Colon (tissue), 2 donors: ENCODE data around the gene OR52K1.
"Not testable (repeated sequence)": the region's sequence is repeated elsewhere in the genome, so short reads cannot be mapped to it uniquely, and the experiment has no call there.

Experiments used
- FAIRE-seq: peaks from 2 replicates; lab custom pipeline; 2012; peaks lifted over from hg19 to GRCh38; lab: Jason Lieb, UNC
- donor health status: control.
- donor health status: control.

OR52K1 gene

GRCh38 chr11:4482445-4482844 lies at the start of gene OR52K1:
Gene OR52K1, plus strand, starts transcription at chr11:4482646. Its CDS starts 6,255 bp downstream, at chr11:4488901.
- no peak for FAIRE-seq

DNA sequence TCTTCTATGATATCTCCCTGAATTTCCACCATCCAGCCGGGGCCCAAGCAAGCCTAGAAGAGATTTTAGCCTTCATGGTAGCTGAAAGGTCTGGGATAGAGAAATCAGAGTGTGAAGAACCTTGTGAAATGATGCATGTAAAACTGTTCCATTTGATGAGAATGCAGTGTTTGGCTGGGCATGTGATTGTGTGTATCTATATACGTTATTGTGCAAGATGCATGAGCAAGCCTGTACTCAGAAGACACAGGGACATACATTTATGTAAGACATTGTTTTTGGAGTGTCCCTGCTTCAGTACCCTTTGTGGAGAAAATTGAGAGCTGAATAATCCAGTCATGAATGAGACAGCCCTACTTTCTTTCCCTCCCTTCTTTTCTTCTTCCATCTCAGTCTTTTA lies 48.6 kb upstream of the OR52K1 start:
- no peak for FAIRE-seq

- no peak for FAIRE-seq
Observed at GRCh38 chr11:4436411-4436810, 46.0 kb upstream of the OR52K1 start.

GRCh38 chr11:4441515-4441914 lies 40.9 kb upstream of the OR52K1 start:
- FAIRE-seq: no peak

DNA sequence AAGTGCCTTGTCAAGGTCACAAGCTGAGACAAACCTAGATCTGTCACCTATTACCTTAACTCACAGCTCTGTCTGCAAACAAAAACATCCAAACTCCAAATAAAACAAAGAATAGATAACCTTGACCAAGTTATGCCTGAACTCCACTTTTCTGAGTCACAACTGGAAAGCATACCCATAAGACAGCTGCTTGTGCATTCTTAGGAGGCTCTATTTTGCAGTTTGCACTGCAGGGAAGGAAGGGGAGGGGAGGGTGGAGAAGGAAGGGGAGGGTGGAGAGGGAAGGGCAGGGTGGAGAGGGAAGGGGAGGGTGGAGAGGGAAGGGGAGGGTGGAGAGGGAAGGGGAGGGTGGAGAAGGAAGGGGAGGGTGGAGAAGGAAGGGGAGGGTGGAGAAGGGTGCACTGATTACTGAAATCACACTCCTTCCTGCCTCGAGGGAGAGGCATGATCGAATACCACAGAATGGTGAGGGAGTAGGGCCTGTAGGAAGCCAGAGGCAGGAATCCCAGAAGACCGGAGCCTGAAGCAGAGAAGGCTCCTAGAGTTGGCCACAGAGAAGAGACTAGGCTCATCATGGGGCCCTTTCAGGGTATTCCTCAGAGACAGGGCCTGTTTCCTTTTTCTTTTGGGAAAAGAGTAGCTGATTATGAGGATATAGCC lies 39.1 kb upstream of the OR52K1 start:
- no peak for FAIRE-seq

- no peak for FAIRE-seq
Observed at GRCh38 chr11:4448995-4449394, 33.5 kb upstream of the OR52K1 start, which contains the start of gene OR52K2. Gene OR52K2, plus strand, starts transcription at chr11:4449295. Its CDS starts 45 bp downstream, at chr11:4449340.

DNA sequence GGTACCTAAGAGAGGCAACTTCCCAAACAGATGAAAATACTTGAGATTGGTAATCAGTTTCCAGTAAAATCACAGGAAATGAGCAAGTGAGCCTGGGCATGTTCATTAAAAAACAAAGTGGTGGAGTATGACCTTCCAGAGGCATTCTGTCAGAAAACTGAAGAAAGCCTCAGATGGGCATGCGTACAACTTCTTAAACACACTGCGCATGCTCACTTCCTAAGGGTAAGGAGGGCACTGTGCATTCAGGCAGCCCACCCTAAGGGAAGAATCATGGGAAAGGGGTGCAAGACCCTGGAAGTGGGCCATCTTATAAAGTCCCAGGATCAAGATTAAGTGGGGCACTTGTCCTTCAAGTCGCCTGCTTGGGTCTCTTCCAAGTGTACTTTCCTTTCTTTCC lies 29.3 kb upstream of the OR52K1 start:
- FAIRE-seq: no peak

- no peak for FAIRE-seq
Observed at GRCh38 chr11:4454021-4454420, 28.4 kb upstream of the OR52K1 start.

GRCh38 chr11:4455419-4455818 lies 27.0 kb upstream of the OR52K1 start:
- FAIRE-seq: no peak

DNA sequence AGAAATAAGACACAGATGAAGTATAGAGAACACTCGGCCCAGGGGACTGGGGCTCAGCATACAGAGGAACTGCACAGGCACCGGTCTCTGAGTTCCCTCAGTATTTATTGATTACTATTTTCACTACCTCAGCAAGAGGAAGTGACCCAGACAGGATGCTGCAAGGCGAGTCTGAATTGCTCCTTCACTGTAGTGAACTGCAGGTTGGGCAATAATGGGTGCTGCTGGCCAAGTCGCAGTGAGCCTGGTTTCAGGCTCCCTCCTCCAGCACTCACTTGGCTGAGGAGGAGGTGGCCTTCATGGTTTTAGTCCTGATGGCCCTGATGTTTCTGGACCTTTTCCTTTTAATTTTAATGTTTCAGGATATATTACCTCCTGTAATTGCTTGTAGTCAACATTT lies 22.9 kb upstream of the OR52K1 start:
- no peak for FAIRE-seq

DNA sequence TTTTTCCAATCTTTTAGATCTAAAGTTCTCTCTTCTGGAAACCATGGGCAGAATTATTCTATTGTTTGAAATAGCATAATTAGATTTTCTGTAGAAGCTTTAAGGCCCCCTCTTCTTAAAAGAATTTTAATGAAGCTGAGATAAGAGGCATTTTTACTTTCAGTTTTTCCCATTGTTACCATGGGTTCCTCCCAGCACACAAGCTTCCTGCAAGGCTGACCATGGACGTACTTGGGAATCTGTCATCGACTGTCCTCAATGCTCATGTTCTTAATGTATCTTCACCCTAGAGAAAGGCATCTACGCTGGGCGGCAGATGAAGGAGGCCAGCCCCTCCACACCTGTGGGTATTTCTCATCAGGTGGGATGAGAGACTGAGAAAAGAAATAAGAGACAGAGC lies 22.3 kb upstream of the OR52K1 start:
- FAIRE-seq: no peak

- no peak for FAIRE-seq
Observed at GRCh38 chr11:4464216-4465159, 18.0 kb upstream of the OR52K1 start.

DNA sequence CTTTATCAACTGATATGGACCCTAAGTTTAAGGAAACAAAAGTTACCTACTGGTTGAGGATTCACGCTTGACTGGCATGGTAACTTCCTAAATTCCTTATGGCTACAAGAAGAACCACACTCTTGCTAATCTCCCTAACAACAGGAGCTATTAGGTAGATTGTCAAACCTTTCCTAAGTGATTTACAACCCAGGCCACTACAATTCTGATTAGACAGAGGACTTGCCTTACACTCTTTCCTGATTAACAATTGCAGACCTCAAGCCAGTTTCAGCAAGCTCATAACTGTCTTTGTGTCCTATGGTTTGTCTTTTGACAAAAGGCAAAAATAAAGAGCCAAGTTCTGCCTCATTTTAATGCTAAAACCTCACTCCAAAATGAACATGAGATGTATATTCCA lies 17.0 kb upstream of the OR52K1 start:
- FAIRE-seq: no peak

DNA sequence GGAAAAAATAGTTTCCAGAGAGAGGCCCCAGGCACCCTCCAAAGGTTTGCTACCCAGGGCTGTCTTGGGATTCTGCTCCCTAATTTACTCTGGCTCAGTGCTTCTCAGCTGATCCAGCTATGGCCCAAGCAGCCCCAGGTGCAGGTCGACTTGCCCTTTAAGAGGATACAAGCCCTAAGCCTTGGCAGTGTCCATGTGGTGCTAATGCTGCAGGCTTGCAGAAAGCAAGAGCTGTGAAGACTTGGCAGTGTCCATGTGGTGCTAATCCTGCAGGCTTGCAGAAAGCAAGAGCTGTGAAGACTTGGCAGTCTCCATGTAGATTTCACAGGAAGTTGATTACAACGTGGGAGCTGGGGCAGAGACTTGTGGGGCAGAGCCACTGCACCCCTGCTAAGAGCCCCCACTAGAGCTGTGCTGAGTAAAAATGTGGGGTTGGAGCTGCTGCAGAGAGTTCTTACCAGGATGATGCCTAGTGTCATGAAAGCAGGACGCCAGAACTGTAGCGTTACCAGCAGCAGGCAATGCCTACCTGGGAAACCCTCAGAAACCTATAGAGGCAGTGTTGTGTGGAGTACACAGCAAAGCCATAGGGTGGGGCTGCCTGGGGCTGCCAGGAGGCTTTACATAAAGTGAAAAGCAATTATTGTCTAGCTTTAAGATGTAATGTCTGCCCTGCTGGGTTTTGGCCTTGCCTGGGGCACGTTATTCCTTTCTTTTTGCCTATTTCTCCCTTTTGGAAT lies 16.1 kb upstream of the OR52K1 start:
- no peak for FAIRE-seq

- no peak for FAIRE-seq
Observed at GRCh38 chr11:4466871-4467442, 15.5 kb upstream of the OR52K1 start.

DNA sequence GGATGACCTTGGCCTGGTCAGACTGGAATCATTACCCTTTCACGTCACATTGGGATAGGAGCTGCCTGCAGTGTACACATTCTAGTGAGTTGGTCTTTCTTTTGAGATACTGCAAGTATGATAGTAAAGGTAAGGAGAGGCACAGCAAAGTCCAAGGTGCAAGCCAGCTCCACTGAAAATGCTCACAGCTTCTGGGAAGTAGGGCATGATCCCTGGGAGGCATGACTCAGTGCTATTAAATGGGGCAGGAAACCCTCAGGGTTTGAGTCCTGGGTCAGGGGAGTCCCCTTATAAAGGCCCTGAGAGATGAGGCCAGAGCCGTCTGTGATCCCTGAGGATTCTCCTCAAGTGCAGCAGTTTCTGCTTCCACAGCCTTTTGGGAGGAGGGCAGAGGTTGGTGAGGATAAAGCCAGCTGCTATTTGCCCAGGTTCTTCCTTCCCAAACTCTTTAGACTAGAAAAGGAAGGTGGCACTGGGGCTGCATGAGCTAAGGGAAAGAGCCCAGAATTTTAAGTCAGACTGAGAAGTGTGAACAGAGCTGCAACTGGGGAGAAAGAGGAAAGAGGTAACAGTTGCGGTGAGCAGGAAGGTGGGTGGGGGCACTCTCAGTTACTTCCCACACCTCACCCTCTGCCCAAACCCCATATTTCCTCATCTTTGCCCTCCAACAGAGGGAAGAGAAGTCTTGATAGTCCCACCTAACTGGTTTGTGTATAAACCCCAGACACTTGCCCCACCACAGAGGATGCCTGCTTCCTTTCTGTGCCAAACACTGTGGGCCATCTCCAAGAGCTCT lies 14.4 kb upstream of the OR52K1 start:
- no peak for FAIRE-seq

DNA sequence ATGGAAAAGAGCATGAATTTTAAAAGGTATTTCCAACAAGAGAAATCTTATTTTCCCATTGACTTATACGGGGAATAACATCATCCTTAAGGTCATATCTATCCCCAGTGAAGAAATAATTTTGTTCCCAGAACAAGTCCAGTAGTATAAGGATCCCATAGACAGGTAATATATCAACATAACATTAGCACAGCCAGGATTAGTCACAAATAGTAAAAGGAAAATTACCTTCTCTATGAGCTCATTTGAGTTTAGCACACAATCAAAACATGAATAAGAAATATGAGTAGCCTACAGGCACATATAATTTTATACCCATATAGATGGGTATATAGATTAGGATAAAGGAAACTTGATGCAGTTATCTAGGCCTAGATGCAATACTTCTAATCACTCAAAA lies 2.8 kb upstream of the OR52K1 start:
- no peak for FAIRE-seq

GRCh38 chr11:4480577-4481239 lies 1.7 kb upstream of the OR52K1 start:
- no peak for FAIRE-seq

DNA sequence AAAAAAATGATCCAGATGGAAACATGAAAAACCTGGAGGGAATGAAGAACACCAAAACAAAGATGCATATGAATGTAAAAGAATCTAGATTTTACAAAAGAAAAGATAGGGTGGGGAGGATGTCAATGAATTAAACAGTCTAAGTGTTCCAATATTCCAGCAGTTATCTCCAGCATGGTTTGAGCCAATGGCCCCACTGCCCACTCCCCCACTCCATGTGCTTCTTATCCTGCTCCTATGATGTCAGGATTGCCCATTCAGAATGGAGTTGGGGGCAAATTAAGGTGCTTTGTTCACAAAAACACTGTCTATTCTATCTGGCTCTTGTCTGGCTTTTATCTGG lies 1.2 kb upstream of the OR52K1 start:
- no peak for FAIRE-seq

DNA sequence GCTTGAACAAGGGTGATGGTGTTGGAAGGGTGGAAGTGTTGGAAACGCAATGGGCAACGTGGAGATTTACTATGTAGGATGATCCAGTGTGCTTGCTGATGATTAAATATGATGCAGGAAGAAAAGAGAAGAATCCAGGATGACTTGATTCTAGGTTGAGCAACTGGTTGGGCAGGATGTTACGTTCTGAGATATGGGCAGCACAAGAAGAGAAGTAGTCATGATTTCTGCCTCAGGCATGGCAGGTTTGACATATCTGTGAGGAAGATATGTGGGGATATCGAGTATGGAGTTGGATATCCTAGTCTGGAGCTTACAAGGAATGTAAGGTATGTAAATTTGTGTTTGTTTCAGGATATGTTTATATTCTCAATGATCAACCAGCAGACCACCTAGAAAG lies 1.9 kb downstream of the OR52K1 start:
- no peak for FAIRE-seq

- FAIRE-seq: not testable (repeated sequence)
Observed at GRCh38 chr11:4491405-4491804, 9.0 kb downstream of the OR52K1 start.
